Endothelial cell of hepatic sinusoid (primary cell): Measurements from ENCODE around the gene CACNB3.

Source experiments
- in situ Hi-C: cut with HindIII; loops from 2 replicates; pipeline ENCODE4 v1.10.0; 2017; ENCODE audit warnings: low sequenced_read_pairs

Gene CACNB3

DNA sequence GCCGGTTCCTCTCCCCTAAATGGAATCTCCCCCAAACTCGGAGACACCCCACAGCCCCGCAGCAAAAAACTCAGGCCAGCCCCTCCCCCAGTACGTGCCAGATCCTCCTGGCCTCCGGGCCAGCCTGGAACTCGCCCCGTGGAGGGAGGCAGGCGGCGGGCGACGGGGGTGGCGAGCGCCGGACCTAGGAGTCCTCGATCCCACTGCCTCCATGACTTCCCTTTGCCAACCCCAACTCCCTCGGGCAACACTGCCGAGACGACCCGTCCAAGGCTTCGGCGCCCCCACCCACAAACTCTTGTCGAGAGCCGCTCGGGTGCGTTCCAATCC lies 29.8 kb upstream of the CACNB3 start:
- in situ Hi-C loops, result no loop called here

DNA sequence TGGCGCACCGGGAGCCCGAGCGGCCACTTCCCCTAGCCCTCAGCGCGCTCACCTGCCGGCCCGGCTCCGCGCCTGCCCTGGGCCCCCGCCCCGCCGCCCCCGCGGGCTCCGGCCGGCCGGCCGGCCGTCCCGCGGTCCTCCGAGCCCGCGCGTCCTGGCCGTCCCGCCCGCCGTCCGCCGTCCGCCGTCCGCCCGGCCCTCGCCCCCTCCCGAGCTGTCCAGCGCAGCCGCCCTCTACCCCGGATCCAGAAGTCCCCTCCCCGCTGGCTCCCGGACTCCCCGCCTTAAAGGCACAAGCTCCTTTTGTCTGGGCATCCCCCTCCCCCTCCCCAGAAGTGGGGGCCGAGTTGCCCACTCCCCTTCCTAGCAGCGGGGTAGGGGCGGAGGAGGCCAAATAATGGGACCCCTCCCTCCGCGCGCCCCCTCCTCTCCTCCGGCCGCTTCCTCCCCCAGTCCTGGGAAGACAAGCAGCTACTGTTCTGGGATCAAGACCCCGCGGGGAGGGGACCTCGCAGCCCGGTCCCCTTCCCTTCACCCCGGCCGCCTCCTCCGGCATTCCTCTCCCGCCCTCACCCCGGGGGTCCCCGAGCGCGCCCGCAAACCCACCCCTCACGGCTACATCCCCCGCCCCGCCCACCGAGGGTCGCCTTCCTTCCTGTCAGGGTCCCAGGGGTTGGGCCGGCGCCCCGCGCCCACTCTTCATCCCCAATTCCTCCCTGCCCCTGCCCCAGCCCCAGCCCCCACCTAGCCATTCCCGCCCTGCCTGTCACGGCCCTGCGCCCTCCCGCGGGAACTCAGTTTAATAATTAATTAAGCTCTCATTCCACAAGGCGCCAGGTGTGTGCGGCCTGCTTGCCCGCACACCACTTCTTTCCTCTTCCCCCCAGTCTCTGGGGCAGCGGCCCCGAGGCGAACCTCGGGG lies 29.2 kb upstream of the CACNB3 start, which contains the start of gene ADCY6:
Gene ADCY6, minus strand, starts transcription at position 236 of the 922 bp plus-strand sequence. CDS start 5,655 bp downstream, outside the sequence.
- in situ Hi-C loops, result no loop called here

- in situ Hi-C loops, result loop anchor here (5.0 kb wide), 2 partner anchors 38 to 63 kb away; a partner anchor contains a TSS
Observed at GRCh38 chr12:48789858-48790326, 28.4 kb upstream of the CACNB3 start.

- in situ Hi-C loops, result loop anchor here (5.0 kb wide), 2 partner anchors 41 to 66 kb away; a partner anchor contains a TSS
Observed at GRCh38 chr12:48793696-48794095, 24.6 kb upstream of the CACNB3 start.

GRCh38 chr12:48794870-48795269 lies 23.4 kb upstream of the CACNB3 start:
- in situ Hi-C loops, result loop anchor here (5.0 kb wide), 2 partner anchors 43 to 68 kb away; a partner anchor contains a TSS

DNA sequence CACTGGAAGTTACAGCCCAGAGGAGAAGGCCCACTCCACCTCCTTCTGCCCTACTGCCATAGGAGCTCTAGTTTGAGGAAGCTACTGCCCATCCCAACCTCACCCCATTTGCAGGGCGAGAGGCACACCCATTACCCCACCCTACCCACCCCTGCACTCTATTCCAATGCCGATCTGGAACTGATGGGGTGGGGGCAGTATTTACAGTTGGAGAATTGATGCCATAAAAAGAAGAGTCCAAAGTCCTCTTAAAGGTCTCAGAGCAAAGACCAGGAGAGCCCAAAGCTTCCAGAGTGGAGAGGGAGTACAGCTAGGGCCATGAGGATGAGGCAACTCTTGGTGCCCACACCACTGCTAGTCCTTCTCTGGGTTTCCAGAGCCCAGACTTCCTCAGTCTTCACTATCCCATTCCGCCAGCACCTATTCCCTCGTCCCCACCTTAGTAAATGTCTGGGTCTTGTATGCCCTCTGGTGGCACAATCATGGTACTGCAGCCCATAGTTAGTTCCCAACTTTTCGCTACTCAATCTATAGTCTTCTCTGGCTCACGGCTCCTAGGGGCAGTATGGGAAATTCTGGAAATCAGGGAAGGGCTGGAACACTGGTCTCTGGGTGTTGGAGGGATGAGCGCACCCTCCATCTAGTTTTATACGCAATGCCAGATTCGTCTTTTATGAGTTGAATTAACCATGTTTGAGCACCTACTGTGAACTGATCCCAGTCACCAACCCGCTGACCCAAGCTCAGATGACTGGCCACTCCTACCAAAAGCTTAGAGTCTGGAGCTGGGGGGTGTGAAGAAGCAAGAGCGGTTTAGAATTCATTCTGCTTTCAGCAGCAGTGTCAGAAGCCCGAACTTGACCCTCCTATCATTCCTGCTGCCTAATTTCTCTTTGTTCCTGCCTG lies 22.5 kb upstream of the CACNB3 start:
- in situ Hi-C loops, result no loop called here

DNA sequence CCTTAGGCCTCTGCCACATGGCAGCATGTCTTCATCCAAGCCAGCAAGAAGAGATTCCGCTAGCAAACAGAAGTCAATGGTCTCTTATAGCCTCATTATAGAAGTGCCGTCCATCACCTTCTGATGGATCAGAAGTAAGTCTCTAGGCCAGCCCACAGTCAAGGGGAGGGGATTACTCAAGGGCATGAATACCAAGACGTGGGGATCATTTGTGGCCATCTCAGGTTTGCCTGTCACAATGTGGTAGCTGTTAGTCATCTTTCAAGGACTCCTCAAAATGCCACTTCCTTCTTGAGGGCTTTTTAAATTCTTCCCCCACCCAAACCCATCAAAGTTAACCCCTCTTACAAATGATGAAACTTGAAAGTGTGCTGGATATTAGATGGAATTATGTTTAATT lies 21.3 kb upstream of the CACNB3 start:
- in situ Hi-C loops, result no loop called here

DNA sequence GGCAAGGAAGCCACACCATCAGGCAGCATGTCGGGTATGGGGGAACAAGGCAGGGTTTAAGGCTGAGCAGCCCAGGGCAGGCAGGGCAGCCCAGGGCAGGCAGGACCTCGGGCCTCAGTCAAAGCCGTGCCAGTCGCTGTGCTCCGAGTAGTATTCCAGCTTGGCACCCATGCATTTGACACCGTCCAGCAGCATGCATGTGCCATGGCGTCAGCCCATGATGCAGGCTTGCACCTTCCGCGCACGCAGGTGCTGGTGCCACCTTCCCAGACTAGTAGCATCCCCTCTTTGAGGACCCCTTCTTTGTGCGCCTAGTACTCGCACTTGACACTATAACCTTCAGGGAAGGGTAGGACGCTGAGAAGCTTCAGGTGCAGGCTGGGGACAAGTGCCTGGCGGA lies 17.8 kb upstream of the CACNB3 start:
- in situ Hi-C loops, result no loop called here

GRCh38 chr12:48800971-48801370 lies 17.3 kb upstream of the CACNB3 start:
- in situ Hi-C loops, result no loop called here

DNA sequence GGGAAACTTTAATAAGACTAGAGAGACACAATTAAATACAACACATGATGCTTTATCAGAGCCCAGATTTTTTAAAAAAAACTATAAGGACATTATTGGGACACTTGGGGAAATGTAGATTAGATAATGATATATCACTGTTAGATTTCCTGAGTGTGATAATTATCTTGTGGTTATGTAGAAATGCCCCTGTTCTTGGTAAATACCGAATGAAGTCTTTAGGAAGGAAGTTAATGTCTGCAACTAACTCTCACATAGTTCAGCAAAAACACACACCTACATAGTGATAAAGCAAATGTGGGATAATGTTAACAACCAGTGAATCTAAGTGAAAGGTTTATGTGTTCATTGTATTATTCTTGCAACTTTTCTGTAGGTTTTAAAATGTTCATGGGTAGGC lies 14.6 kb upstream of the CACNB3 start:
- in situ Hi-C loops, result no loop called here

GRCh38 chr12:48807981-48808380 lies 10.3 kb upstream of the CACNB3 start:
- in situ Hi-C loops, result no loop called here

DNA sequence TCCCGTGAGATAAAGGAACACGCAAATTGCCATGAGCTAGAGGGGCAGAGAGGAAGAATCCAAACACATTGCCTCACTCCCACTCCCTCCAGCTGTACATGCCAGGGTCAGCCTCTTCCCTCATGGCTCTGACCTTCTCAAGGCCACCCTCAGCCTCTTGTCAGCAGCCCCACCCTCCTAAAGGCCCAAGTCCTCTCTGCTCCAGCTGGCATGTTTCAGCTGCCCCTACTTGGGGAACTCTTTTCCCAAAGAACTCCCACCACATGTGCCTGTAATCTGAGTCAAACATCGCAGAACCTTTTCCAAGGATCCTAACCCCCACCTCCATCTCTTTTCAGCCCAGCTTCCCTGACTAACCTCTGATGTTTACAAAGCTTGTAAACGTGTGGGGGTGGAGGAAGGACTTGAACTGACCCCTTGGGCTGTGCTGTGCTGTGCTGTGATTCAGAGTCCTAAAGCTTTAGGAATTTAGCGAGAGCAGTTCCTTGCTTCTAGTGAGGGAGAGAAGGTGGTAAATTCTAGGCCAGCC lies 7.3 kb upstream of the CACNB3 start:
- in situ Hi-C loops, result no loop called here

GRCh38 chr12:48811437-48812090 lies 6.7 kb upstream of the CACNB3 start:
- in situ Hi-C loops, result no loop called here

DNA sequence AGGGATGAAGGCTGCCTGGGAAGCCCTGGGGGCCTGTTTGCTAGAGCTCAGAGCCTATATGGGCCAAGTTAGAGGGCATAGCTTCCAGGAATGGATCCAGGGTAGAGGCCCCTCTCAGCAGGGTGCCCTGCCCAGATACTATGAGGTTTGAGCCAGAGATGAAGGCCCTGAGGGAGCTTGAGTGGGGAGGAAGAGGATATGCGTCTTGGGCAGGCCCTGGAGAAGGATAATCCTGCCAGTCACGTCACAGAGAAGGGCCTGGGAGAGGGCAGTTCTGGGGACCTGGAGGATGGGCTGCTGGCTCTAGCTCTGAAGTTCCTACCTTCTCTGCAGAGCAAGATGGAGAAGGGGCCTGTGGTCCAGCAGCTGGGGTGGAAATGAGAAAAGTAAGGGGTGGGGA lies 5.9 kb upstream of the CACNB3 start:
- in situ Hi-C loops, result no loop called here

GRCh38 chr12:48813465-48814261 lies 4.6 kb upstream of the CACNB3 start:
- in situ Hi-C loops, result no loop called here

DNA sequence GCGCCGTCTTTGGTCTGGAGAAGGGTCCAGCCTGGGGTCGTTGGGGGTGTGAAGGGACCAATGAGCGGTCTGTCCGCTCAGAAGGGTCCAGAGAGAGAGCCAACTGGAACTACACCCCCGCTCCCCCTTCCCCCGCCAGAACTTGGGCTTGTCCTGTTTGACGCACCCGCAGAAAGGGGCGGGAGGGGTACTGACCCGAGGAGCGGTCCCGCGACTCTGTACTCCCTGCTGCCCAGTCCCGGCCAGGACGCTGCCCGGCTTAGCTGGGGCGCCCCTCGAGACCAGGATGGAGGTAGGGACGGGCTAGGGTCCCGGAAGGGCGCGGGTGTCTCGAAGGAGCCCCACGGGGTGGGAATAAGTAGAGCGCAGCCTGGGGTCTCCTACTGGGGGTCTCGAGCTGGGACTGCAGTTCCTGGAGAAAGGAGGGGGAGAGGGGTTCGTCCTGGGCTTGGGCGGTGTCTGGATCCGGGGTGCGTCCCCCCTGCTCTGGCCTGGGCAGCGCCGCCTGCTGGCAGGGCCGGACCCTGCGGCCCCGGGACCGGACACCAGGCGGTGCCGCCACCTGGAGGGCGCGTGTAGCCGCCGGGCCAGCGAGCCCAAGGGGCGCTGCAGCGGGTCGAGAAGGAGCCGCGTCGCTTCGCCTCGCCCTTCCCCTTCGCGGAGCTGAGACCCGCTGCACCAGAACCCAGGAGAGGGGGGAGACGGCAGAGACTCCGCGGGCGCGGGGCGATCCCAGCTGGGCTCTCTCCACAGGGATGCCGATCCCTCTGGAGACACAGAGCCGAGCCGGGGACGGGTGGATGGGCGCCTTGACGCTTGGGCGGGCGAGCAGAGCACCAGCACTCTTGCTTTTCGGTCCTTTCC lies 3.8 kb upstream of the CACNB3 start:
- in situ Hi-C loops, result no loop called here

- in situ Hi-C loops, result no loop called here
Observed at GRCh38 chr12:48815126-48816110, 2.9 kb upstream of the CACNB3 start.
